ENCODE data around the gene ANO4.
A peak's percentile ranks its signal among the peaks of the same experiment; 100 is the strongest.
"Not testable (repeated sequence)": the region's sequence is repeated elsewhere in the genome, so short reads cannot be mapped to it uniquely, and the experiment has no call there.

Gene ANO4

GRCh38 chr12:100913872-100914592, 119.5 kb downstream of the ANO4 start:
- H3K4me3 ChIP-seq (ENCODE audit: low read length) = no peak overlapping the region
- TF ChIP-seq CTCF (conservative IDR thresholded peaks at IDR 0.05; ENCODE audit: low read length) = no peak
- peak; percentile 79 for DNase-seq (ENCODE audit: low read depth)

- DNase-seq (ENCODE audit: low read depth) = peak; percentile 17
- TF ChIP-seq CTCF (conservative IDR thresholded peaks at IDR 0.05; ENCODE audit: low read length) = no peak
- H3K4me3 ChIP-seq (ENCODE audit: low read length) = no peak overlapping the region
Measured at GRCh38 chr12:100919116-100919515, 124.5 kb downstream of the ANO4 start.

DNA sequence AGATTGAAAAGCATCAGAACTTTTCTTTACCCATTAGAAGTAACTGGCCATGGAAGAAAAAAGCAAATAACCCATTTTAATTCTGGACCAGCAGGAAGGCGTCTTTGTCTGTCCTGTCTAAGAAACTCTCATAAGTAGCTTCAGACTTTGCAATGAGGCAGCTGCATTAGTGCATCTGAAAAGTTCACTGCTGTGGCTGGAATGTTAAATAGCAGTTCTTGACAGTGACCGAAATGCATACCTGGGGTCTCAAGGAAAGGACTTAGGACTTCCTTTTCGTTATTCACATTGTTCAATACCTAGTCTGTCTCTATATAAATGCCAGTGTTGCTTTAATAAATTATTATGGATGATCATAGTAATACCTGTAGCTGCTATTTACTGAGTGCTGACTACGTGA, 125.9 kb downstream of the ANO4 start:
- DNase-seq (ENCODE audit: low read depth) = no peak
- H3K4me3 ChIP-seq (ENCODE audit: low read length) = no peak overlapping the region
- no peak for TF ChIP-seq CTCF (conservative IDR thresholded peaks at IDR 0.05; ENCODE audit: low read length)

- peak; percentile 12 for DNase-seq (ENCODE audit: low read depth)
- TF ChIP-seq CTCF (conservative IDR thresholded peaks at IDR 0.05; ENCODE audit: low read length) = peak; percentile 35
- H3K4me3 ChIP-seq (ENCODE audit: low read length) = no peak overlapping the region
Measured at GRCh38 chr12:100926669-100927248, 132.2 kb downstream of the ANO4 start.

GRCh38 chr12:100927826-100928225, 133.2 kb downstream of the ANO4 start:
- no peak for TF ChIP-seq CTCF (conservative IDR thresholded peaks at IDR 0.05; ENCODE audit: low read length)
- no peak overlapping the region for H3K4me3 ChIP-seq (ENCODE audit: low read length)
- peak; percentile 33 for DNase-seq (ENCODE audit: low read depth)

- TF ChIP-seq CTCF (conservative IDR thresholded peaks at IDR 0.05; ENCODE audit: low read length) = no peak
- DNase-seq (ENCODE audit: low read depth) = no peak
- H3K4me3 ChIP-seq (ENCODE audit: low read length) = no peak overlapping the region
Measured at GRCh38 chr12:100932571-100932970, 138.0 kb downstream of the ANO4 start.

GRCh38 chr12:100933531-100933930, 139.0 kb downstream of the ANO4 start:
- H3K4me3 ChIP-seq (ENCODE audit: low read length) = not testable (repeated sequence)
- peak; percentile 56 for DNase-seq (ENCODE audit: low read depth)

Data from AG10803 (cell line).